HFFc6 (cell line): ENCODE data around the gene CAPN11. TPM values are rescaled to one million over a fixed set of nuclear protein-coding genes. Genes with fewer than 3 reads are reported as not detected.

Experiments
- DNase-seq: peaks from one replicate; pipeline ENCODE4 v3.0.0-alpha.2; 2018
- H3K27ac Mint-ChIP-seq: 2 replicates; pipeline ENCODE4 v1.8.0; 2020; ENCODE audit warnings: mild to moderate bottlenecking, mixed read lengths
- H3K27me3 Mint-ChIP-seq: 2 replicates; pipeline ENCODE4 v1.8.0; 2021; ENCODE audit warnings: mild to moderate bottlenecking, moderate library complexity, mixed read lengths; ENCODE audit not compliant: insufficient read depth
- H3K36me3 Mint-ChIP-seq: 2 replicates; pipeline ENCODE4 v1.8.0; 2021; ENCODE audit warnings: low read depth, mixed read lengths
- H3K4me1 Mint-ChIP-seq: 2 replicates; pipeline ENCODE4 v1.8.0; 2020; ENCODE audit warnings: low read depth, mixed read lengths
- H3K4me3 Mint-ChIP-seq: 2 replicates; pipeline ENCODE4 v1.8.0; 2020; ENCODE audit warnings: mild to moderate bottlenecking, moderate library complexity, mixed read lengths
- H3K9me3 Mint-ChIP-seq: 2 replicates; pipeline ENCODE4 v1.8.0; 2020; ENCODE audit warnings: mild to moderate bottlenecking, mixed read lengths
- CTCF ChIP-seq: fragments of 200-600 bp; sonication (generic); IDR thresholded peaks from 2 replicates; pipeline ENCODE4 v1.5.0; 2021; ENCODE audit warnings: antibody characterized with exemption, mild to moderate bottlenecking
- total RNA-seq, 6 experiments: library from RNA; stranded (reverse); fragmentation: NEBNext Ultra II Directional; extraction: Animal tissue kit (Norgen Biotek cat#: 25700); gene quantifications; 2 replicates in 1 of 6; 3 replicates in 5 of 6; pipeline ENCODE4 v1.2.3, GENCODE V29; 2021

CAPN11 gene
- total RNA-seq, 6 experiments from 2014 or later: not detected

DNA sequence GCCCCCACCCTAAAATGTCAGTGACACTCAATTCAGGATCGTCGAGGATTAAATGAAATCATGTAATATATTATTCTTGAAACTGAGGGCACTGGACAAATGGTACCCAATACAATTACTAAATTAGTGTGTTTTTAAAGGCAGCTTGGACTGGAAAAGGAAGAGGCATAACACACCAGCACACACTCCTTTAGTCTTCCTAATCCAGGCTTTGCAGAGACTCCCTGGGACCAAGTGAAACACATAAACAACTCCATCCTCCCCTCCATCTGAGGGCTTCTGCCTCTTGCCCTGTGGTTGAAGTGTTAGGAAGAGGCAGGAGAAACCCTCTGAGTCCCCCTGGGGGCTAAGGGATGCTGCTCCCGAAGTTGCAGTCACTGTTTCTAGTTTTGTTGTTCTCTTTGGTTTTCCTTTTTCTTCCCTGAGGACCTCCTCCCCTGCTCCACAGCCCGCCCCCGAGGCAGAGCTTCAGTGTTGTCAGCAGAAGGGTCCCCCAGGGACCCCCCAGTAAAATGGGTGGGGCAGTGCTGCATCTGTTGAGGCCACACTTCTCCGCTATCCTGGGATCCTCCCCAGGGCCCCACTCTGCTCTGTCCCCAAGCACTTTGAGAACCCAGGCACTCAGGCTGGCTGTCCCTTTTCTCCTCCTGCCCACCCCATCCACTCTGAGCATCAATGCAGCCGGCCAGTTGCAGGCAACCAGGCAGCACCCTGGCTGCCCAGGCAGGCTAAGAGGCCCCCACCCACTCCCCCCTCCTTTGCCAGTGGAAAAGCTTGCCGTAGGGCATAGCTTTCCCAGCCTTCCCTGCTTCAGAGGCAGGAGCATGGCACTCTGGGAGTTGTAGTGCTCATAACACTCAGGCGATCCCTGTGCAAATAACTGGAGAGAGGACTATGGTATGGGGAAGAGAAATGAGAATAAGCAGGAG is 25.4 kb upstream of the CAPN11 start:
- Mint-ChIP-seq H3K4me3 (peak overlapping the region; percentile 60), H3K27me3 (no peaks in the 10 kb centered on the region), H3K4me1 (peaks cover 25% of the 10 kb centered on the region), H3K36me3 (no peaks in the 10 kb centered on the region; the same call in 1 of the 2 replicates), H3K27ac (peak overlapping the region; percentile 61), H3K9me3 (no peaks in the 10 kb centered on the region)
- peak; percentile 37 for TF ChIP-seq CTCF
- peak; percentile 69 for DNase-seq

GRCh38 chr6:44133981-44134711 is 24.5 kb upstream of the CAPN11 start:
- Mint-ChIP-seq H3K9me3 (no peaks in the 10 kb centered on the region), H3K27me3 (no peaks in the 10 kb centered on the region), H3K27ac (no peak overlapping the region), H3K4me1 (peaks cover 18% of the 10 kb centered on the region), H3K4me3 (no peak overlapping the region), H3K36me3 (no peaks in the 10 kb centered on the region; the same call in 1 of the 2 replicates)
- TF ChIP-seq CTCF: no peak
- no peak for DNase-seq

- H3K4me1 Mint-ChIP-seq: peaks cover 18% of the 10 kb centered on the region
- no peak for DNase-seq
- peaks cover 1% of the 10 kb centered on the region; the same call in 1 of the 2 replicates for H3K27me3 Mint-ChIP-seq
- H3K27ac Mint-ChIP-seq: no peak overlapping the region
- H3K9me3 Mint-ChIP-seq: no peaks in the 10 kb centered on the region
- H3K4me3 Mint-ChIP-seq: no peak overlapping the region
- no peak for TF ChIP-seq CTCF
- no peaks in the 10 kb centered on the region; the same call in 1 of the 2 replicates for H3K36me3 Mint-ChIP-seq
Measured at GRCh38 chr6:44135173-44135758, 23.4 kb upstream of the CAPN11 start.

- Mint-ChIP-seq H3K27ac (no peak overlapping the region), H3K36me3 (peaks cover under 1% of the 10 kb centered on the region; the same call in 1 of the 2 replicates), H3K4me3 (no peak overlapping the region), H3K9me3 (no peaks in the 10 kb centered on the region), H3K4me1 (peaks cover 18% of the 10 kb centered on the region), H3K27me3 (peaks cover 1% of the 10 kb centered on the region; the same call in 1 of the 2 replicates)
- DNase-seq: no peak
- TF ChIP-seq CTCF: peak; percentile 38; the same call in 1 of the 2 replicates
Measured at GRCh38 chr6:44135875-44136274, 22.7 kb upstream of the CAPN11 start.

- H3K27me3 Mint-ChIP-seq: peaks cover 1% of the 10 kb centered on the region; the same call in 1 of the 2 replicates
- H3K36me3 Mint-ChIP-seq: peaks cover 14% of the 10 kb centered on the region
- no peaks in the 10 kb centered on the region for H3K9me3 Mint-ChIP-seq
- H3K4me1 Mint-ChIP-seq: peaks cover 2% of the 10 kb centered on the region
- TF ChIP-seq CTCF: no peak
- no peak overlapping the region for H3K4me3 Mint-ChIP-seq
- DNase-seq: no peak
- H3K27ac Mint-ChIP-seq: no peak overlapping the region
Measured at GRCh38 chr6:44138717-44139350, 19.8 kb upstream of the CAPN11 start.
